Mucosa of rectum (tissue), 2 donors: ENCODE data around the gene DOCK1.
A peak's percentile ranks its signal among the peaks of the same experiment; 100 is the strongest.

Experiments used
- H3K27ac ChIP-seq, 2 donors: one replicate each; pipeline ENCODE4 v1.7.0; 2013; ENCODE audit warnings: inconsistent platforms in 2 of 2, low read depth in 2 of 2, low read length in 2 of 2
- H3K27me3 ChIP-seq, 2 donors: one replicate each; pipeline ENCODE4 v1.7.0; 2013; ENCODE audit warnings: low read length in 2 of 2; ENCODE audit not compliant: control insufficient read depth in 2 of 2, insufficient read depth in 2 of 2
- H3K36me3 ChIP-seq, 2 donors: one replicate each; pipeline ENCODE4 v1.7.0; 2013; ENCODE audit warnings: low read length in 2 of 2; ENCODE audit not compliant: control insufficient read depth in 2 of 2, insufficient read depth in 2 of 2
- H3K4me1 ChIP-seq, 2 donors: one replicate each; pipeline ENCODE4 v1.7.0; 2013; ENCODE audit warnings: low read length in 2 of 2, mild to moderate bottlenecking in 1 of 2; ENCODE audit not compliant: control insufficient read depth in 2 of 2, insufficient read depth in 2 of 2
- H3K4me3 ChIP-seq, 2 donors: one replicate each; pipeline ENCODE4 v1.7.0; 2013; ENCODE audit warnings: low read length in 2 of 2
- H3K9ac ChIP-seq, 2 donors: one replicate each; pipeline ENCODE4 v1.7.0; 2013; ENCODE audit warnings: low read length in 2 of 2, low read depth in 1 of 2, mild to moderate bottlenecking in 1 of 2
- H3K9me3 ChIP-seq, 2 donors: one replicate each; pipeline ENCODE4 v1.7.0; 2013; ENCODE audit warnings: low read length in 2 of 2; ENCODE audit not compliant: control insufficient read depth in 2 of 2
- donor health status: healthy.
- donor health status: Normal muscosa, but diverticular disease.

DOCK1 gene

DNA sequence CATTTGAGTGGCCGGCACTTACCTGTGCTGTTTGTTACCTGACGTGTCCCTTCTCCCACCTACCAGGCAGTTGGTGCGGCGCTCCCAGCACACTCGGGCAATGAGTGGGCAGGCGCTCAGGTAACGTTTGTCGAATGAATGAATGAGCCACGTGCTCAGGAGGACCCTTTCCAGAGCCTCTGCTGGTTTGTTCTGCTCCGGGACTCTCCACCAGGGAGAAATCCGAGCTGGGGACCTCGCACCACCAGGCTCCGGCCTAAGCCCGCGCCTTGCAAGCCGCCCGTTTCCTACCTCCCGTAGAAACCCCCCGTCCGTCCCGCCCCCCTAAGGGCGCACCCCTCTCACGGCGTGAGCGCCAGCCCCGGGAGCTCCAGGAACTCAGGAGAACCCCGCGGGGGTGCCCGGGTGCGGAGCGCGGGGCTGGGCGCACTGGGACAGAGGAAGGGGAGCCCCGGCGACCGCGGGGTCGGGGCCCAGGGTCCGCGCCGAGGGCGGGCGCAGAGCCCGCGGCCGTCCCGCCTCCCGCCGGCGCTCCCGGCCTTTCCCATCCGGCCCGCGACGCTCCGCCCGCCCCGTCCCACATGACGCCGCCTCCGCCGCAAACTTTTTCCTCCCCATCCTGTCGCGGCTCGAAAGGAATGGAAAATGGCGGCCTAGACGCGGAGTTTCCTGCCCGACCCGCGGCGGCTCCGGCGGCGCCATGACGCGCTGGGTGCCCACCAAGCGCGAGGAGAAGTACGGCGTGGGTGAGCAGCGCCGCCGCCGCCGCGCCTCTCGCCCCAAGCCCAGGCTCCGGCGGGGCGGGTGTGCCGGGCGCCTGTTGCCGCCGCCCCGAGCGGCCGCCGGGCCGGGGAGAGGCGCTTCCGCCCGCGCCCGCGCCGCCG is at the start of gene DOCK1:
DOCK1 (plus strand) TSS at position 611 of the 884 bp plus-strand sequence; CDS start at position 701, 90 bp downstream.
- no peaks in the 10 kb centered on the region for H3K27me3 ChIP-seq
- H3K4me1 ChIP-seq, result peaks cover 5 to 7% of the 10 kb centered on the region in 2 donors
- H3K9ac ChIP-seq, result peak within 1 kb of the TSS; percentile 41 to 77
- H3K27ac ChIP-seq, result peak within 1 kb of the TSS; percentile 43 to 69
- H3K4me3 ChIP-seq, result peak within 1 kb of the TSS; percentile 66 to 74
- no peaks in the 10 kb centered on the region for H3K36me3 ChIP-seq
- no peaks in the 10 kb centered on the region for H3K9me3 ChIP-seq

DNA sequence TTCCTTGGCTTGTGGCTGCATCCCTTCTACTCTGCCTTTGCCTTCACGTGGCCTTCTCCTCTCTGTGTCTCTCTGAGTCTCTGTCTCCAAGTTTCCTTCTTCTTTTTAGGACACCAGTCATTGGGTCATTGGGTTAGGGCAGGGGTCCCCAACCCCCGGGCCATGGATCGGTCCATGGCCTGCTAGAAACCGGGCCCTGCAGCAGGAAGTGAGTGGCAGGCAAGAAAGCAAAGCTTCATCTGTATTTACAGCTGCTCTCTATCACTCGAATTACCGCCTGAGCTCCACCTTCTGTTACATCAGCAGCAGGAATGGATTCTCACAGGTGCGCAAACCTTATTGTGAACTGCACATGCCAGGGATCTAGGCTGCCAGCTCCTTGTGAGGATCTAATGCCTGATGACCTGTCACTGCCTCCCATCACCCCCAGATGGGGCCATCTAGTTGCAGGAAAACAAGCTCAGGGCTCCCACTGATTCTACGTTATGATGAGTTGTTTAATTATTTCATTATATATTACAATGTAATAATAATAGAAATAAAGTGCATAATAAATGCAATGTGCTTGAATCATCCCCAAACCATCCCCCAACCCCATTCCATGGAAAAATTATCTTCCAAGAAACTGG is 47.9 kb upstream of the DOCK1 start:
- no peak overlapping the region for H3K4me3 ChIP-seq
- no peaks in the 10 kb centered on the region for H3K4me1 ChIP-seq
- H3K27me3 ChIP-seq, result no peaks in the 10 kb centered on the region
- no peaks in the 10 kb centered on the region for H3K9me3 ChIP-seq
- H3K9ac ChIP-seq, result no peak overlapping the region
- H3K27ac ChIP-seq, result no peak overlapping the region
- H3K36me3 ChIP-seq, result no peaks in the 10 kb centered on the region

DNA sequence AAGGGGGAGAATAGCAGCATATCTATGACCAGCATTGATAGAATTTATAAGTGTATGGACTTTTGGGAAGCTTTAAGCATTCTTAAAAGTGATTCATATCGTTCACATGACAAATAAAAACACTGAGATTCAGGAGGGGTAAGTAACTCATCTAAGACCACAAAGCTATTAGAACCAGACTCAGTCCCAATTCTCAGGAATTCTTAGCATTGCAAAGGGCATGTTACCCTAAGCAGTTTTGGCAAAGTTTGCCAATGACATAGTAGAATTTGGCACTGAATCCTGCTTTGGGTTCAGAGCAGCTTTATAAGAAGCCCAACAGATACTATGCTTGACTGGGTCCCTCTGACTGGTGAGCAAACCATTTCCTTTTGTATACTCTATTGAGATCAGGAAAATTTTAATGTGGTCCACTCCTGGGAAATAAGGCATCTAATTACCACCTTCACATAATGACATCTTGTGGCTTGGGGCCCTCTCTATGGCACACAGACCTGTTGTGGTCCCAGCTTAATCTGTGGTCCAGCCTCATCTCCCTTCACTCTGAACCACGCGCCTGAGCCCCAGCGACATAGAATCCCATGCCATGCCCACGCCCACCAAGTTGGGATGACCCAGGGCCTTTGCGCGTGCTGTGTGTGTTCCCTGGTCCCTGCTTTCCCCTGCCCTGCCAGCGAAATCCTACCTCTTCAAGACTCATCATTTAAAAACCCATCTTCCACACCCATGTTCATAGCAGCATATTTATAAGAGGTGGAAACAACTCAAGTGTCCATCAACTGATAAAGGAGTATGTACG is 37.5 kb upstream of the DOCK1 start:
- H3K36me3 ChIP-seq, result no peaks in the 10 kb centered on the region
- no peak overlapping the region for H3K27ac ChIP-seq
- no peak overlapping the region for H3K4me3 ChIP-seq
- no peaks in the 10 kb centered on the region for H3K4me1 ChIP-seq
- no peak overlapping the region for H3K9ac ChIP-seq
- no peaks in the 10 kb centered on the region for H3K27me3 ChIP-seq
- no peaks in the 10 kb centered on the region for H3K9me3 ChIP-seq

DNA sequence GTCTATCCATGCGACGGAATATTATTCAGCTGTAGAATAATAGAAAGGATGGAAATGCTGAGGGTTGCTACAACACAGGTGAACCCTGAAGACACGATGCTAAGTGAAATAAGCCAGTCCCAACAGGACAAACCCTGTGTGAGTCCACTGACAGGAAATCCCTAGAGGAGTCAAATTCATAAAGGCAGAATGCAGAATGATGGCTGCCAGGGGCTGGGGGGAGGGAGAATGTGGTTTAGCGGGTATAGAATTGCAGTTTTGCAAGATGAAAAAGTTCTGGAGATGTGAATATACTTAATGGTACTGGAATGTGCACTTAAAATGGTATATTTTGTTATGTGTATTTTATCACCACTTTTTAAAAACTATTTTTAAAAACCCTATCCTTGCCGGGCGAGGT is 36.9 kb upstream of the DOCK1 start:
- Histone ChIP-seq H3K4me1 (no peaks in the 10 kb centered on the region), H3K9ac (no peak overlapping the region)

DNA sequence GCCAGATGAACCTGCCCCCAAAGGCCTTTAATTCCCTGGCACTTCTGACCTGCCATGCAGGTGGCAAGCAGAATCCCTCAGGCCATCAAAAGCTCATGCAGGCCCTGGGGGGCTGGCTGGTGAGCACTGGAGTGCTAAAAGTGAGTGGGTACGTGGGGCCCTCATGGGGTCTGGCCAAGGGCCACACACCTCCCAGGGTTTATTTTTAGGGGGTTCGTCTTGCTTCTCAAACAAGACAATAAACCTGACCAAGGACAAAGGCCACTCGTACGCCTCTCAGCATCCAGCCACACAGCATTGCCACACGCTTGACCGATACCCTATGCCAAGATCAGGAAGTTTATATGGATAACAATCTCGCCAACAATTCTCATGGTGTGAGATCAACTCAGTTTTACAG is 33.1 kb upstream of the DOCK1 start:
- no peaks in the 10 kb centered on the region for H3K27me3 ChIP-seq
- no peaks in the 10 kb centered on the region for H3K36me3 ChIP-seq
- H3K4me3 ChIP-seq, result no peak overlapping the region
- H3K27ac ChIP-seq, result no peak overlapping the region
- H3K9ac ChIP-seq, result no peak overlapping the region
- no peaks in the 10 kb centered on the region for H3K4me1 ChIP-seq
- H3K9me3 ChIP-seq, result no peaks in the 10 kb centered on the region

More for the DNA sequence above, 36.9 kb upstream of the DOCK1 start:
- Histone ChIP-seq H3K27me3 (no peaks in the 10 kb centered on the region), H3K36me3 (no peaks in the 10 kb centered on the region), H3K4me3 (no peak overlapping the region), H3K9me3 (no peaks in the 10 kb centered on the region), H3K27ac (no peak overlapping the region)

DNA sequence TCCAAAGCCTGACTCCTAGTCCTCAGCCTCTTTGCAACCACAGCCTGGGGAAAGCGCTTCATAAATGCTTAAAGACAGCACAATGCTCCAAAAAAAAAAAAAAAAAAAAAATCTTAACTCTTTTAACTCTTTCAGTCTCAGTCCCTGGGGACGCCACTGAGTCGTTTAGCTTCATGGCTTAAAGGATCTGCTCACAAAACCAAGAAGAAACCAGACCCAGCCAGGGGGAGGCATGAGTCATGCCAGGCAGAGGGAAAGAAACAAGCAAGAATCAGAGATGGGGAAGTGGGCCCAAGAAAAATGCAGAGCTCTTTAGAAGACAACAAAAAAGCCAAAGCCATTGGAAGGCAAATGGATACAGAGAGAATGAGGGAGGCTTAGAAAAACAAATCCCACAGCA is 32.5 kb upstream of the DOCK1 start:
- Histone ChIP-seq H3K27me3 (peaks cover 0 to 1% of the 10 kb centered on the region in 2 donors), H3K4me3 (no peak overlapping the region), H3K4me1 (no peaks in the 10 kb centered on the region), H3K9ac (no peak overlapping the region), H3K27ac (no peak overlapping the region), H3K36me3 (no peaks in the 10 kb centered on the region), H3K9me3 (no peaks in the 10 kb centered on the region)

DNA sequence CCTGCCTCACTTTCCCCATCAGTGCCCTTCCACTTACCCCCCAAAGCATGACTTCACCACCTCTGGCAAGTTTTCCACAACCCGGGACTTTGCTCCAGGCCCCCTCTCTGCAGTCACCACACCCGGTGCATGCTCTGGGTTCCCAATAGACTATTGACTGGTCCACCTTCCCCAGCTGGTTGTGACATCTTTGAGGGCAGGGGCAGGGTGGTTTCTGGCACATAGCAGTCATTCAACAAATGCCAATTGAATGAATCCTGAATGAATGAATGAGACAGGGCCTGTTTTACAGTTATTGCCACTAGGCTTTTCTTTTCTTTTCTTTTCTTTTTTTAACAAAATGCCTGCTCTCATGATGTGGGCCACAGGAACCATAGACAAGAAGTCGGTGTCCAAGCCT is 28.8 kb upstream of the DOCK1 start:
- Histone ChIP-seq H3K9ac (no peak overlapping the region), H3K36me3 (no peaks in the 10 kb centered on the region), H3K27ac (no peak overlapping the region), H3K4me3 (no peak overlapping the region), H3K27me3 (peaks cover 1 to 2% of the 10 kb centered on the region in 2 donors), H3K9me3 (no peaks in the 10 kb centered on the region), H3K4me1 (no peaks in the 10 kb centered on the region)

DNA sequence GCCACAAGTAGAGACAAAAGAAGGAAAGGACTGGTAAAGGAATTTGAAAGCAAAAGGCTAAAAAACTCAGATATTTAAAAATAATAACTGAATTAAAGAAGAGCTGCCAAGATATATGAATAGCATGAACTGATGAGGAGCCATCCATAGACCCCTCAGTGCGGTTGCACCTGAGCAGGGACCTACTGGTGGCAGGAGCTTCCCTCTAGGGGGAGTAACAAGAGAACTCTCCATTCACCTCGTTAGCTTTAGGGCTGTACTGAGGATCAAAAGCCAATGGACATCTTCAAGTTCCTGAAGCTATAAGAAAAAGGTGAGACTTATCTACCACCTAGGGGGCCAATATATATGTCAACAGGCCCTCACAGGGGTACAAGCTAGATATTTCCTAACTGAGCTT is 27.8 kb upstream of the DOCK1 start:
- H3K9me3 ChIP-seq, result no peaks in the 10 kb centered on the region
- H3K36me3 ChIP-seq, result no peaks in the 10 kb centered on the region
- H3K4me3 ChIP-seq, result no peak overlapping the region
- peaks cover 0 to 4% of the 10 kb centered on the region in 2 donors for H3K4me1 ChIP-seq
- no peak overlapping the region for H3K27ac ChIP-seq
- H3K27me3 ChIP-seq, result peaks cover 1 to 2% of the 10 kb centered on the region in 2 donors
- no peak overlapping the region for H3K9ac ChIP-seq

DNA sequence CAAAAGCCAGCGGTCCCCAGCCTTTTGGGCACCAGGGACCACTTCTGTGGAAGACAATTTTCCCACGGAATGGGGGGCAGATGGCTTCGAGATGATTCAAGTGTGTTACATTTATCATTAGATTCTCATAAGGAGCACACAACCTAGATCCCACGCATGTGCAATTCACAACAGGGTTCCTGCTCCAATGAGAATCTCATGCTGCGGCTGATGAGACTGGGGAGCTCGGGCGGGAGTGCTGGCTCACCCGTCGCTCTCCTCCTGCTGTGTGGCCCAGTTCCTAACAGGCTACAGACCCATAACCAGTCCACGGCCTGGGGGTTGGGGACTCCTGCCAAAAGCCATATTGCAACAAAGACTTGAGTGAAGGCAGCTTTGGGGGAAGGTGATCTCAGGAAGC is 26.6 kb upstream of the DOCK1 start:
- H3K9ac ChIP-seq, result no peak overlapping the region
- H3K27me3 ChIP-seq, result peaks cover 1 to 2% of the 10 kb centered on the region in 2 donors
- H3K36me3 ChIP-seq, result no peaks in the 10 kb centered on the region
- H3K27ac ChIP-seq, result no peak overlapping the region
- peaks cover 0 to 4% of the 10 kb centered on the region in 2 donors for H3K4me1 ChIP-seq
- no peaks in the 10 kb centered on the region for H3K9me3 ChIP-seq
- no peak overlapping the region for H3K4me3 ChIP-seq

DNA sequence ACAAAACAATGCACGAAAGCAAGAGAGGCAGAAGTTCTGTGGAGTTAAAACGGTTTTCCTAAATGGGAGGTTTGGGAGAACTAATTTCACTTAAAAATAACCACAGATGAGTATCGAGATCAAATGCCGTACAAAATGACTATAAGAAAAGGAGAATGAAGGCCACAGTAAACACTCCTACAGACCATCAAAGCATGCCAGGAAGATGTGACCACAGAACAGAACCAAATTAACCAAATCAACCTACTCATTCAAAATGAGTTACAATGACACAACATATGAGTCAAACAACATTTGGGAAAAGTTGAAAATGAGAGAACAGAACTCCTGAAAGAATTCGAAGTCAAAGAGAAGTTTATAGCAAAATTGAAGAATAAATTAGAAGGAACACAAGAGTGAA is 24.3 kb upstream of the DOCK1 start:
- no peak overlapping the region for H3K4me3 ChIP-seq

More for the DNA sequence above, 24.3 kb upstream of the DOCK1 start:
- peaks cover 1 to 2% of the 10 kb centered on the region in 2 donors for H3K27me3 ChIP-seq
- H3K9me3 ChIP-seq, result no peaks in the 10 kb centered on the region
- no peaks in the 10 kb centered on the region for H3K36me3 ChIP-seq
- H3K27ac ChIP-seq, result no peak overlapping the region
- H3K9ac ChIP-seq, result no peak overlapping the region
- peaks cover 0 to 4% of the 10 kb centered on the region in 2 donors for H3K4me1 ChIP-seq
